BE2C (cell line): ENCODE data around the gene CD36.

Experiments
- DNase-seq: peaks from one replicate; pipeline ENCODE4 v3.0.0-alpha.2; 2020
- H3K27me3 ChIP-seq: fragments of 250-450 bp; sonication (Bioruptor Pico); 2 replicates; pipeline ENCODE4 v1.5.1; 2020; ENCODE audit warnings: mild to moderate bottlenecking
- H3K36me3 ChIP-seq: fragments of 250-450 bp; sonication (Bioruptor Pico); 2 replicates; pipeline ENCODE4 v1.5.1; 2020; ENCODE audit warnings: mild to moderate bottlenecking
- H3K4me1 ChIP-seq: fragments of 250-450 bp; sonication (Bioruptor Pico); 2 replicates; pipeline ENCODE4 v1.5.1; 2020
- H3K4me3 ChIP-seq: 2 replicates; pipeline ENCODE4 v1.5.1; 2011; ENCODE audit warnings: low read depth, low read length
- H3K9me3 ChIP-seq: fragments of 250-450 bp; sonication (Bioruptor Pico); 2 replicates; pipeline ENCODE4 v1.5.1; 2020
- TF ChIP-seq, protein P1 (sequence below): IDR thresholded peaks from 2 replicates; pipeline ENCODE4 v1.5.1; 2012; ENCODE audit warnings: mild to moderate bottlenecking, low read depth, low read length

CD36 gene

DNA sequence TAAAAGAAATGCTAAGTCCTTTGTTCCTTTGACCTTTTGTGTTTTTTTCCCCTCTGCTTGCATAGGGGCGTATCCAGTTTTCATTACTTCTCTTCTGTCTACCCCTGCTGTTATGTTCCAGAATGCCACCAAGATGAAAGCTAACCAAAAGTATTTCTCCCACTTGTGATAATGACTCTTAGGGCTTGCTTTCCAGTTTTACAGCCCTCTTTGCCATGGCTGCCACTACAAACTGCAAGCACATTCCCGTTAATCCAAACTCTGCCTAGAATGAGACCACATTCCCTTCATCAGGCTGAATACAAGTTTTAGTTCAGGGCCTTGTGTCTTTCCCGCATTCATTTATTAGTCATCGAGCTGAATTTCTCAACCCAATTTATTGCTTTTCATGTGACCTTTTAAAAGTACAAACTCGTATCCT, 23.6 kb upstream of the CD36 start:
- TF ChIP-seq, protein P1, sequence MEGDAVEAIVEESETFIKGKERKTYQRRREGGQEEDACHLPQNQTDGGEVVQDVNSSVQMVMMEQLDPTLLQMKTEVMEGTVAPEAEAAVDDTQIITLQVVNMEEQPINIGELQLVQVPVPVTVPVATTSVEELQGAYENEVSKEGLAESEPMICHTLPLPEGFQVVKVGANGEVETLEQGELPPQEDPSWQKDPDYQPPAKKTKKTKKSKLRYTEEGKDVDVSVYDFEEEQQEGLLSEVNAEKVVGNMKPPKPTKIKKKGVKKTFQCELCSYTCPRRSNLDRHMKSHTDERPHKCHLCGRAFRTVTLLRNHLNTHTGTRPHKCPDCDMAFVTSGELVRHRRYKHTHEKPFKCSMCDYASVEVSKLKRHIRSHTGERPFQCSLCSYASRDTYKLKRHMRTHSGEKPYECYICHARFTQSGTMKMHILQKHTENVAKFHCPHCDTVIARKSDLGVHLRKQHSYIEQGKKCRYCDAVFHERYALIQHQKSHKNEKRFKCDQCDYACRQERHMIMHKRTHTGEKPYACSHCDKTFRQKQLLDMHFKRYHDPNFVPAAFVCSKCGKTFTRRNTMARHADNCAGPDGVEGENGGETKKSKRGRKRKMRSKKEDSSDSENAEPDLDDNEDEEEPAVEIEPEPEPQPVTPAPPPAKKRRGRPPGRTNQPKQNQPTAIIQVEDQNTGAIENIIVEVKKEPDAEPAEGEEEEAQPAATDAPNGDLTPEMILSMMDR = no peak
- H3K4me3 ChIP-seq = no peak overlapping the region
- no peaks in the 10 kb centered on the region for H3K9me3 ChIP-seq
- H3K27me3 ChIP-seq = no peaks in the 10 kb centered on the region
- H3K36me3 ChIP-seq = no peaks in the 10 kb centered on the region
- 0 out of 2 replicates have a peak, but pooled peaks cover 4% of the 10 kb centered on the region for H3K4me1 ChIP-seq
- DNase-seq = no peak

DNA sequence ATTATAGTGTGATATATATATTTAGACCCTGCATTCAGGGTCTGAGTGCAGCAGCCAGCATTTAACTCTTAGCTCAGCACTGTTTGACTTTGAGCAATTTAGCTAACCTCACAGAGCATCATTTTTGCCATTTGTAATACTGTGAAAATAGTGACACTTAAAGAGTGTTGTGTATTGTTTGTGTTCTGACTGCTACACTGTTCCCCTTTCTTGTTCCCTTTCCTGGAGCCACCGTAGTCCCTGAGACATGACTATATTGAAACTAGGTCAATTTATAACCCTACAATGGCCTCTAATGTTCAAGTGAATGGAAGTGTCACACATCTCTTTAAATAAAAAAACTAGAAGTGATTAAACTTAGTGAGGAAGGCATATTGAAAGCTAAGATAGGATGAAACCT, 20.3 kb upstream of the CD36 start:
- no peak overlapping the region for H3K4me3 ChIP-seq
- H3K9me3 ChIP-seq = no peaks in the 10 kb centered on the region
- TF ChIP-seq, protein P1 = no peak
- no peak for DNase-seq
- no peaks in the 10 kb centered on the region for H3K4me1 ChIP-seq
- H3K27me3 ChIP-seq = no peaks in the 10 kb centered on the region
- no peaks in the 10 kb centered on the region for H3K36me3 ChIP-seq

DNA sequence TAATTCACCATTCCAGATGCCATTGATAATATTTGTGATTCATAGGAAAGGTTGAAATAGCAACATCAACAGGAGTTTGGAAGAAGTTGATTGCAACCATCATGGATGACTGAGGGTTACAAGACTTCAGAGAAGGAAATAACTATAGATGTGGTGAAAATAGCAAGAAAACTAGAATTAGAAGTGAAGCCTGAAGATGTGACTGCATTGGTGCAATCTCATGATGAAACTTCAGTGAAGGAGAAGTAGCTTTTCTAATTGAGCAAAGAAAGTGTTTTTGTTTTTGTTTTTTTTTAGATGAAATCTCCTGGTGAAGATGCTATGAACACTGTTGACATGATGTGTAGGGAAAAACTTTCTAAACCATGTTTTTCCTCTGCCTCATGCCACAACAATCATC, 18.7 kb upstream of the CD36 start:
- TF ChIP-seq, protein P1 = no peak
- no peak for DNase-seq
- Histone ChIP-seq H3K4me3 (no peak overlapping the region), H3K9me3 (no peaks in the 10 kb centered on the region), H3K36me3 (no peaks in the 10 kb centered on the region), H3K4me1 (no peaks in the 10 kb centered on the region), H3K27me3 (no peaks in the 10 kb centered on the region)

DNA sequence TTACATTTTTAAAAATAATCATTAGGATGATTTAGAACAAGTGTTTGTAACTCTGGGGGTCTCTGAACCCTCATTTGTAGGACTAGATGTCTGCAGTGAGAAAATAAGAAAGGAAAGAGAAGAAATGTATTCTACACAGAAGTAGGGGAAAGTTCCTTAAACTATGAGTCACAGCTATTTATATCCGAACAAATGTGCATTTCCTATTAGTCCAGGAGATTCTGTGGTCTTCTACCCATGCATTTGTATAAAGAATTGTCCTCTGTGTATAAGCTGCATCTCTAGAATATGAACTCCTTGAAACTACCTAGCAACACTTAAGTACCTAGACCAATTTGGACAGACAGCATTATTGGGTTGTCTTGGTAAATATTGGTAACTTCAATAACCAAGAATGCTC, 15.9 kb upstream of the CD36 start:
- H3K36me3 ChIP-seq = no peaks in the 10 kb centered on the region
- no peak for DNase-seq
- TF ChIP-seq, protein P1 = no peak
- H3K27me3 ChIP-seq = no peaks in the 10 kb centered on the region
- no peaks in the 10 kb centered on the region for H3K9me3 ChIP-seq
- H3K4me3 ChIP-seq = no peak overlapping the region
- no peaks in the 10 kb centered on the region for H3K4me1 ChIP-seq

DNA sequence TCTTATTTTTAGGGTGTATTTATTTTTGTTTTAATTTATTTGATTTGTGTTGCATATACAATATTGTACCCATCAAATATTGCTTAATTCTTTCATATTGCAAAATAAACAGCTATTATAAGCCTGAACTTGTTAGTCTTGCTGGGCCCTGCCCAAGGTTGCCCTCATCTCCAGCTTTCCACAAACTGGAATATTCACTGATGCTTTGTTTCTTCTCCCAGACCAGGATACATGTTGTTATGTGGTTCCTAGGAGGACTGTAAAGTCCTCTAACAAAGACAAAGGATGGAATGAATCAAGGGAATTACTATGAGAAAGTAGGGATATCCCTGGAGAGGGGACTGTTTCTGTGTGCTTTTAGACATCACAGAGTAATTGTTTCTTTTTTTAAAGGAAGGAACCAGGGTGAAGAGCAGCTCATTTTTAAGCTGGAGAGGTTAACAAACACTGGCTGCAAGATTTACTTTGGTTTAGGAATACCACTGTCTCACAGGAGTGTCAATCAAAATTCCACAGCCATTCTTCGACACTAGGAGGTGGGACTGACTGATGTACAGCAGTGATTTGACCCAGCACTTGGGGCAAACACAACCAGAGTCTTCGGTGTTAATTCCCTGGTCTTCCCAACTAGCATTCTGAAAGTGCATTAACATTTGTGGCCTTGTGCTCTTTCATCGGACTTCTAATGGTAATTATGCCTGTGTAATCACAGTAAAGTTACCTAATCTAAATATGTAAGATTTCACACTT, 14.8 kb upstream of the CD36 start:
- no peak for DNase-seq
- TF ChIP-seq, protein P1 = no peak
- H3K4me1 ChIP-seq = no peaks in the 10 kb centered on the region
- no peaks in the 10 kb centered on the region for H3K36me3 ChIP-seq
- no peak overlapping the region for H3K4me3 ChIP-seq
- H3K9me3 ChIP-seq = no peaks in the 10 kb centered on the region
- no peaks in the 10 kb centered on the region for H3K27me3 ChIP-seq

DNA sequence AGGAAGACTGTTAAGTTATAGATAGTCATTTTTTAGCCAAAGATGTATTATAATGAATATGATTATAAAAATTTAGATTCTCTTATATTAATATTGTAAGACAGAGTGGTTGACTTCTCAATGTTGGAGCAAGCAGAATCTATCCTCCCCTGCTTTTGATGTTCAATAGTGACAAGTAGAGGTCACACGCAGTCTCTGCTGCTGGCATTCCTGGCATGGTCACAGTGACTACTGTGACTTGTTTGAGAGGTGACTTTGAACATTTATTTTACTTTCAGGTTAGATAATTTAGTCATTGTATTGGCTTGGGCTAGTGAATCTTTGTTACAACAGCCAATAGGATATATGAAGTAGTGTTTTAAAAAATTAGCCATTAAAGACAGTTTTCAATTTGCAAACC, 13.7 kb upstream of the CD36 start:
- Histone ChIP-seq H3K4me1 (no peaks in the 10 kb centered on the region), H3K27me3 (no peaks in the 10 kb centered on the region)

More for the DNA sequence above, 13.7 kb upstream of the CD36 start:
- Histone ChIP-seq H3K36me3 (no peaks in the 10 kb centered on the region), H3K9me3 (no peaks in the 10 kb centered on the region), H3K4me3 (no peak overlapping the region)
- TF ChIP-seq, protein P1 = no peak
- DNase-seq = no peak
